ENCODE data around the gene PROSER3. TPM values are rescaled to one million over a fixed set of nuclear protein-coding genes. Genes with fewer than 3 reads are reported as not detected.

The PROSER3 gene
- 10 to 100 TPM; 39.8 to 62.8 TPM for total RNA-seq

- ChIA-PET CTCF (interaction anchor here (1.1 to 1.6 kb wide), 2 partner anchors 9 to 16 kb away, joined by 3 to 5 read pairs; partner anchors contain the start of genes IGFLR1 and LIN37), POLR2A (interaction anchor here (1.0 to 1.3 kb wide), 2 partner anchors 10 to 45 kb away, joined by 3 to 5 read pairs; partner anchors contain the start of gene LIN37)
- DNase-seq (peak; percentile 99), ATAC-seq (peak; percentile 98)
- peak within 1 kb of the TSS; percentile 91 for H3K27ac Mint-ChIP-seq
- peaks cover 29% of the 10 kb centered on the region for H3K4me1 Mint-ChIP-seq
- peak within 1 kb of the TSS; percentile 85 for H3K4me3 Mint-ChIP-seq
- H3K27me3 Mint-ChIP-seq: peaks cover 4% of the 10 kb centered on the region
- peaks cover 29% of the 10 kb centered on the region for H3K36me3 Mint-ChIP-seq (ENCODE audit: low read depth)
- intact Hi-C loops (cut with DNase I, micrococcal nuclease): loop anchor here (1.0 to 2.0 kb wide), 12 partner anchors 10 to 296 kb away; partner anchors contain the start of genes ARHGAP33 (in 2 of the 2), LIN37 (in 2 of the 2), ALKBH6 (in 1 of the 2) and COX6B1 (in 1 of the 2)
- no peaks in the 10 kb centered on the region for H3K9me3 Mint-ChIP-seq (ENCODE audit: low read depth)
Measured at GRCh38 chr19:35757749-35758608, at the start of gene PROSER3. TSS of gene PROSER3 (plus strand) at chr19:35758176. CDS start at chr19:35758216, 40 bp downstream.

GRCh38 chr19:35708391-35708790 lies 49.6 kb upstream of the PROSER3 start:
- ATAC-seq: no peak
- intact Hi-C loops (cut with DNase I, micrococcal nuclease): no loop called here
- H3K9me3 Mint-ChIP-seq (ENCODE audit: low read depth): peaks cover 2% of the 10 kb centered on the region
- H3K36me3 Mint-ChIP-seq (ENCODE audit: low read depth): peaks cover 4% of the 10 kb centered on the region
- H3K27ac Mint-ChIP-seq: peak overlapping the region; percentile 69
- peaks cover 34% of the 10 kb centered on the region for H3K4me1 Mint-ChIP-seq
- no peaks in the 10 kb centered on the region for H3K27me3 Mint-ChIP-seq
- POLR2A ChIA-PET: no interaction called here
- H3K4me3 Mint-ChIP-seq: no peak overlapping the region
- DNase-seq: no peak
- CTCF ChIA-PET: interaction anchor here (8.6 kb wide), 1 partner anchor 12 kb away, joined by 106 read pairs; no protein-coding TSS in a partner anchor

- Mint-ChIP-seq H3K27ac (peak overlapping the region; percentile 100), H3K9me3 (ENCODE audit: low read depth) (peaks cover 2% of the 10 kb centered on the region), H3K27me3 (no peaks in the 10 kb centered on the region), H3K4me1 (peaks cover 43% of the 10 kb centered on the region), H3K4me3 (peak overlapping the region; percentile 56), H3K36me3 (ENCODE audit: low read depth) (peaks cover 31% of the 10 kb centered on the region)
- intact Hi-C loops (cut with DNase I, micrococcal nuclease): loop anchor here (1.0 to 10.0 kb wide), 6 partner anchors 9 to 776 kb away; partner anchors contain the start of genes FFAR1 (in 1 of the 2), OVOL3 (in 1 of the 2), POLR2I (in 1 of the 2) and TBCB (in 1 of the 2)
- ATAC-seq (peak; percentile 48), DNase-seq (peak; percentile 88)
- CTCF ChIA-PET: interaction anchor here (0.6 to 8.6 kb wide), 6 partner anchors 9 to 205 kb away, joined by 3 to 106 read pairs (median 9); partner anchors contain the start of gene IGFLR1
- POLR2A ChIA-PET: interaction anchor here (0.6 to 4.0 kb wide), 9 partner anchors 9 to 67 kb away, joined by 3 to 34 read pairs (median 4); partner anchors contain the start of genes COX6B1, IGFLR1 and LIN37
Measured at GRCh38 chr19:35710784-35711723, 46.9 kb upstream of the PROSER3 start.

- peaks cover 43% of the 10 kb centered on the region for H3K4me1 Mint-ChIP-seq
- peak overlapping the region; percentile 97 for H3K4me3 Mint-ChIP-seq
- H3K27me3 Mint-ChIP-seq: no peaks in the 10 kb centered on the region
- ATAC-seq: peak; percentile 36
- peak overlapping the region; percentile 100 for H3K27ac Mint-ChIP-seq
- peaks cover 2% of the 10 kb centered on the region for H3K9me3 Mint-ChIP-seq (ENCODE audit: low read depth)
- peaks cover 42% of the 10 kb centered on the region for H3K36me3 Mint-ChIP-seq (ENCODE audit: low read depth)
- intact Hi-C loops (cut with DNase I, micrococcal nuclease): loop anchor here (1.0 to 10.0 kb wide), 7 partner anchors 166 to 774 kb away; partner anchors contain the start of genes OVOL3 (in 1 of the 2), POLR2I (in 1 of the 2), TBCB (in 1 of the 2) and THAP8 (in 1 of the 2)
- ChIA-PET CTCF (interaction anchor here (0.6 to 8.6 kb wide), 7 partner anchors 11 to 65 kb away, joined by 3 to 106 read pairs (median 8); partner anchors contain the start of genes COX6B1, LIN37, PSENEN and U2AF1L4), POLR2A (interaction anchor here (0.6 to 4.0 kb wide), 13 partner anchors 11 to 724 kb away, joined by 3 to 34 read pairs (median 5); partner anchors contain the start of genes HSPB6, IGFLR1, LIN37 and PSENEN)
- peak; percentile 92 for DNase-seq
Measured at GRCh38 chr19:35712567-35713505, 45.1 kb upstream of the PROSER3 start.

- ChIA-PET CTCF (interaction anchor here (0.6 to 8.6 kb wide), 7 partner anchors 9 to 69 kb away, joined by 3 to 106 read pairs (median 8); partner anchors contain the start of genes PSENEN, U2AF1L4 and ZBTB32), POLR2A (interaction anchor here (0.6 to 4.0 kb wide), 10 partner anchors 11 to 217 kb away, joined by 3 to 34 read pairs (median 4); partner anchors contain the start of genes HSPB6, IGFLR1, LIN37 and PSENEN)
- DNase-seq (no peak), ATAC-seq (no peak)
- intact Hi-C loops (cut with DNase I, micrococcal nuclease): loop anchor here (1.0 to 10.0 kb wide), 7 partner anchors 166 to 774 kb away; partner anchors contain the start of genes OVOL3 (in 1 of the 2), POLR2I (in 1 of the 2), TBCB (in 1 of the 2) and THAP8 (in 1 of the 2)
- Mint-ChIP-seq H3K4me3 (peak overlapping the region; percentile 97), H3K27ac (peak overlapping the region; percentile 100), H3K27me3 (no peaks in the 10 kb centered on the region), H3K9me3 (ENCODE audit: low read depth) (peaks cover 2% of the 10 kb centered on the region), H3K36me3 (ENCODE audit: low read depth) (peaks cover 42% of the 10 kb centered on the region), H3K4me1 (peaks cover 43% of the 10 kb centered on the region)
Measured at GRCh38 chr19:35713506-35713850, 44.5 kb upstream of the PROSER3 start.

GRCh38 chr19:35713904-35714495 lies 44.0 kb upstream of the PROSER3 start:
- no peak for DNase-seq
- peaks cover 47% of the 10 kb centered on the region for H3K36me3 Mint-ChIP-seq (ENCODE audit: low read depth)
- CTCF ChIA-PET: interaction anchor here (1.0 to 8.6 kb wide), 8 partner anchors 9 to 70 kb away, joined by 3 to 106 read pairs (median 6); partner anchors contain the start of genes COX6B1, LIN37, PSENEN and U2AF1L4
- peaks cover 2% of the 10 kb centered on the region for H3K9me3 Mint-ChIP-seq (ENCODE audit: low read depth)
- peak overlapping the region; percentile 100 for H3K27ac Mint-ChIP-seq
- peaks cover 45% of the 10 kb centered on the region for H3K4me1 Mint-ChIP-seq
- ATAC-seq: no peak
- no peaks in the 10 kb centered on the region for H3K27me3 Mint-ChIP-seq
- peak overlapping the region; percentile 97 for H3K4me3 Mint-ChIP-seq
- POLR2A ChIA-PET: interaction anchor here (0.6 to 4.0 kb wide), 6 partner anchors 12 to 298 kb away, joined by 3 to 34 read pairs (median 4); partner anchors contain the start of genes HSPB6, PSENEN and U2AF1L4
- intact Hi-C loops (cut with DNase I, micrococcal nuclease): loop anchor here (1.0 to 10.0 kb wide), 7 partner anchors 167 to 773 kb away; partner anchors contain the start of genes OVOL3 (in 1 of the 2), POLR2I (in 1 of the 2), TBCB (in 1 of the 2) and THAP8 (in 1 of the 2)

- Mint-ChIP-seq H3K36me3 (ENCODE audit: low read depth) (peaks cover 54% of the 10 kb centered on the region), H3K9me3 (ENCODE audit: low read depth) (peaks cover 2% of the 10 kb centered on the region), H3K27ac (peak overlapping the region; percentile 100), H3K4me1 (peaks cover 49% of the 10 kb centered on the region), H3K4me3 (peak overlapping the region; percentile 97), H3K27me3 (no peaks in the 10 kb centered on the region)
- ATAC-seq (no peak), DNase-seq (peak; percentile 72)
- intact Hi-C loops (cut with DNase I, micrococcal nuclease): loop anchor here (1.0 to 10.0 kb wide), 5 partner anchors 167 to 773 kb away; partner anchors contain the start of genes ALKBH6 (in 1 of the 2), OVOL3 (in 1 of the 2), POLR2I (in 1 of the 2) and TBCB (in 1 of the 2)
- ChIA-PET POLR2A (interaction anchor here (0.8 to 4.0 kb wide), 2 partner anchors 13 to 297 kb away, joined by 3 to 34 read pairs; no protein-coding TSS in a partner anchor), CTCF (interaction anchor here (1.0 to 8.6 kb wide), 7 partner anchors 10 to 70 kb away, joined by 3 to 106 read pairs (median 4); partner anchors contain the start of genes COX6B1, LIN37 and ZBTB32)
Measured at GRCh38 chr19:35714601-35715354, 43.2 kb upstream of the PROSER3 start.

- POLR2A ChIA-PET: interaction anchor here (0.7 kb wide), 1 partner anchor 13 kb away, joined by 4 read pairs; no protein-coding TSS in a partner anchor
- peak overlapping the region; percentile 97 for H3K4me3 Mint-ChIP-seq
- H3K4me1 Mint-ChIP-seq: peaks cover 49% of the 10 kb centered on the region
- ATAC-seq (no peak), DNase-seq (peak; percentile 47)
- peaks cover 2% of the 10 kb centered on the region for H3K9me3 Mint-ChIP-seq (ENCODE audit: low read depth)
- intact Hi-C loops (cut with DNase I, micrococcal nuclease): loop anchor here (1.0 to 10.0 kb wide), 3 partner anchors 184 to 399 kb away; partner anchors contain the start of genes ALKBH6 (in 1 of the 2), OVOL3 (in 1 of the 2), POLR2I (in 1 of the 2) and TBCB (in 1 of the 2)
- peaks cover 56% of the 10 kb centered on the region for H3K36me3 Mint-ChIP-seq (ENCODE audit: low read depth)
- CTCF ChIA-PET: interaction anchor here (0.7 to 8.6 kb wide), 4 partner anchors 13 to 1759 kb away, joined by 3 to 106 read pairs (median 24); no protein-coding TSS in a partner anchor
- peak overlapping the region; percentile 90 for H3K27ac Mint-ChIP-seq
- no peaks in the 10 kb centered on the region for H3K27me3 Mint-ChIP-seq
Measured at GRCh38 chr19:35715355-35715809, 42.6 kb upstream of the PROSER3 start.
